HT-29 (cell line): ENCODE measurements around the gene IGIP. TPM values are rescaled to one million over a fixed set of nuclear protein-coding genes. Genes with fewer than 3 reads are reported as not detected.

ENCODE experiments used
- DNase-seq: peaks from one replicate; pipeline ENCODE4 v3.0.0-alpha.2; 2015; ENCODE audit warnings: low spot score
- total RNA-seq: library from RNA; depleted of rRNA; stranded (reverse); fragments of >200 nt; shearing (Covaris generic); gene quantifications from 2 replicates; pipeline ENCODE4 v1.2.3, GENCODE V29; 2014; rRNA removed

IGIP gene
- 1.1 and 1.7 TPM in 2 replicates for total RNA-seq

GRCh38 chr5:140125637-140126036, at the start of gene IGIP:
IGIP (plus strand) TSS chr5:140125937; CDS start chr5:140128477, 2,540 bp downstream.
- no peak for DNase-seq

- DNase-seq = no peak
These were observed 49.6 kb upstream of the IGIP start for GRCh38 chr5:140076142-140076541.

- DNase-seq = no peak
These were observed 48.9 kb upstream of the IGIP start for GRCh38 chr5:140076788-140077187.

- no peak for DNase-seq
These were observed 42.6 kb upstream of the IGIP start for GRCh38 chr5:140083120-140083519.

- no peak for DNase-seq
These were observed 42.1 kb upstream of the IGIP start for GRCh38 chr5:140083650-140084049.

- DNase-seq = no peak
These were observed 41.2 kb upstream of the IGIP start for GRCh38 chr5:140084541-140084940.

- DNase-seq = no peak
These were observed 35.5 kb upstream of the IGIP start for GRCh38 chr5:140090251-140090650.

- no peak for DNase-seq
These were observed 32.6 kb upstream of the IGIP start for GRCh38 chr5:140093179-140093578.

- no peak for DNase-seq
These were observed 31.9 kb upstream of the IGIP start for GRCh38 chr5:140093866-140094265.

GRCh38 chr5:140094889-140095288, 30.8 kb upstream of the IGIP start:
- DNase-seq = no peak

DNA sequence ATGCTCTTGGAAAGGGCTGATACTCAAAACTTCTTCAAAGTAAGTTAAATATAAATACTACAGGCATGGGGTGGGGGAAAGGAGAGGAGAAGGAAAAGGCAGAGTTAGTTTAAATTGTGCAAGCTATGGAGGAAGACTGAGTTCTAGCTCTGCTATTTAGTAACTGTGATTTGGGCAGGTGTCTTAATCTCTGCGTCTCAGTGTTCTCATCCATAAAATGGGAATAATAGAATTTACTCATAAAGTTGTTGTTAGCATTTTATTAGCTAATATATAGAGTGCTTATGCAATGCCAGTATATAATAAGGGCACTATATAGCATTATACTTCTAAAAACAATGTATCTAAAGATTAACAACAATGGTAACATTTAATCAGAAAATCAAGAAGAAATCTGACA, 24.6 kb upstream of the IGIP start:
- DNase-seq = no peak

- no peak for DNase-seq
These were observed 22.6 kb upstream of the IGIP start for GRCh38 chr5:140103154-140103553.

DNA sequence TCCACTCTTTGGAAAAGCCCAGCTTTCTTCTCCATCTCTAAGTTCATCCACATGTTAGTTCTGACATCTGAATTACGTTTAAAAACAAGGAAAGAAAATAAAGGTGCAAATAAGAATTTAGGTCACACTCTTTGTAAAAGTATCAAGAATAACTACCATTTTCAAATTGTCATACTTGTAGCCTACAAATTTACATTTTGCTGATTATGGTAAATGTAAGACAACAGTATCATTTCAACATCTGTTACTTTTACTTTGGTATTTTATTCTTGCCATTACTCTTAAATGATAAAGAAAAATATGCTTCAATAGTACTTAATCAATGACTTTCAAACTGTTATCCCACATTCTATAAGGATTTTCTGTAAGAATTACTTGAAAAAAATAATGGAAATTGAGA, 21.6 kb upstream of the IGIP start:
- DNase-seq = no peak

GRCh38 chr5:140106101-140106500, 19.6 kb upstream of the IGIP start:
- DNase-seq = peak; percentile 22

DNA sequence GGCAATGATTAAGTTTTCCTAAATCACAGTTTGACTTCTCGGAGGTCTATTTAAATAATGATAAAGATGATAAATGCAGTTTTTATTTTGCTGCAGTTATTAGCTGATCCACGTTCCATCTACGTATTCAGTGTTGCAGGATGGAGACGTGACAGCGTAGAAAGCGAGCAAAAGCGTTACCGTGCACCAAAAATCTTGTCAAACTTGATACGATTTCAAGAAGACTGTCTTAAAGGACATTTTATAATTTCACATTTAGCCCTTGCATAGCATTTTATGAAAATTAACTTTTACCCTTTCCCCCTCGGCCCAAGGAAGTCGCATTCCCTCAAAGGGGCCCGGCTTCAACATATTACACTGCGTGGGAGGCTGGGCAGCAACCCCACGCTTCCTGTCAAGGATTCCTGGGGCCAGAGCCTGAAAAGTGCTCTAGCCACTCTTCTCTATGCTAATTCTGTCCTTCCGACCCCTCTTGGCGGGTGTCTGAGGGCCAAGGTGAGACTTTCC, 18.9 kb upstream of the IGIP start:
- DNase-seq = no peak

DNA sequence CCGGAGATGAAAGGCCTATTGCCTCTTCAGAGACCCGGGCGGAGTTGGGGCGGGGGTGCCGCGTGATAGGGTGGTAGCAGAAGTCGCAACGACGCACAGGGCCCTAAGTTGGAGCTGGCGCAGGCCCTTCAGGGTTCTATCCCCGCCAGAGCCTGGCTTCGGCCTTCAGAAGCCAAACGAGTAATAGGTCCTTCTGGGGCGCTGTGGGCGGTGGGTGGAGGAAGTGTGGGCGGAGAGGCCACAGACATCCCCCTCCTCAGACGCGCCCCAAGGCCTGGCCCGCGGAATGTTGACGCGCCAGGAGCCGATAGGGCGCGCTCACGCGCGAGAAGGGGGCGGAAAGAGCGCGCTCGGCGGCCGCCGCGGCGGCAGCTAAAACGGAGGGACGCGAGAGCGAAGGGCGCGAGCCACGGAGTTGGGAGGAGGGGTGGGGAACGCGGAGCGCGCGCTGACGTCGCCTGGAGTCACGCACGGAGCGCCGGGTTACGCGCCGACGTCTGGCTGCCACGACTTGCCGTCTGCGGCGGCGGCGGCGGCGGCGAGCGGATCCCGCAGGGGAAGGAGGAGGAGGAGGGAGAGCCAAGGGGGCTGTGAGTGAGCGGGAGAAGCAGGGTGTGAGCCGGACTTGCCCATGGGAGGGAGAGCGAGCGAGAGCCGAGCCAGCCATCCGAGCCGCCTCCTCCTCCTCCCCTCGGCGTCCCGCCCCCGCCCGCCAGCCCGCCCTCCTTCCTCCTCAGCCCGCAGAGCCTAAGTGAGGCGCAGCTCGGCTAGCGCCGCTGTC, 18.2 kb upstream of the IGIP start:
- peak; percentile 94 for DNase-seq

DNA sequence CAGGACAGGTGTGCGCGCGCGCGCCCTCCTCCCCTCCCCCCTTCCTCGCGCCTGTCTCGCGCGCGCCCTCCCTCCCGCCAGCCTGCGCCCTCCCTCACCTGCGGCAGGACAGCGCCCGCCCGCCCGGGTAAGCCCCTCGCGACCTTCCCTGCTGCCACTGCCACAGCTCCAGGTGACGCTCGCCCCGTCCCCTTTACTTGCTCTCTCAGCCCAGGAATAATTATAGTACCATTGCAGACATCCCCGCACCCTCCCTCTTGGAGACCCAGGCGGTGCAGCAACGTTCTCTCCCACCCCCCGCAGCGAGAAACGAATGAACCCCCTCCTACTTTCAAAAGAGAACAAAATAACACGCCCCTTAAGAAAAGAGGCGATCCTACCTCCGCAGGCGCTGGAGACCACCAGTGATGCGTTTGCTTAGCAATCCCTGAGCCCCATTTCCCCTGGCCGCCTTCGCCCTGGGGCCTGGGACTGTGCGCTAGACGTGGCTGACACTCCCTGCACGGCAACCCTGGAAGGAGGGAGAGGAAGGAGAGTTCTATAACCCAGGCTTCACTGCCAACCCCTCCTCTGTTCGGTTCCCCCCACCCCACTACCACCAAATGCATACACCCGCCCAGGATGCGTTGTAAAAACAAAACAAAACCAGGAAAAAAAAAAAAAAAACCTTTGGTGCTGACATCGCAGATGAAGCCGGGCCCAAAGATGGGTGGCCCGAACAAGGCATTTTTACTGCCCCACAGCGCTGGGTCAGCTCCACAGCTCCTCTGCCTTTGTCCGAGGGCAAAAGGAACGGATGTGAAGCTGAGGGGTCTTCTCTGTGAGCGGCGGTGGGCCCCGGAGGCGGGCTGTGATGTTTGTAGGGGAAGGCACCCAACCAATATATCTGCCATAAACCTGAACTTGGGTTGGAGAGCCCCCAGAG, 17.4 kb upstream of the IGIP start:
- peak; percentile 50 for DNase-seq

- DNase-seq = peak; percentile 27
These were observed 16.5 kb upstream of the IGIP start for GRCh38 chr5:140109018-140109758.

DNA sequence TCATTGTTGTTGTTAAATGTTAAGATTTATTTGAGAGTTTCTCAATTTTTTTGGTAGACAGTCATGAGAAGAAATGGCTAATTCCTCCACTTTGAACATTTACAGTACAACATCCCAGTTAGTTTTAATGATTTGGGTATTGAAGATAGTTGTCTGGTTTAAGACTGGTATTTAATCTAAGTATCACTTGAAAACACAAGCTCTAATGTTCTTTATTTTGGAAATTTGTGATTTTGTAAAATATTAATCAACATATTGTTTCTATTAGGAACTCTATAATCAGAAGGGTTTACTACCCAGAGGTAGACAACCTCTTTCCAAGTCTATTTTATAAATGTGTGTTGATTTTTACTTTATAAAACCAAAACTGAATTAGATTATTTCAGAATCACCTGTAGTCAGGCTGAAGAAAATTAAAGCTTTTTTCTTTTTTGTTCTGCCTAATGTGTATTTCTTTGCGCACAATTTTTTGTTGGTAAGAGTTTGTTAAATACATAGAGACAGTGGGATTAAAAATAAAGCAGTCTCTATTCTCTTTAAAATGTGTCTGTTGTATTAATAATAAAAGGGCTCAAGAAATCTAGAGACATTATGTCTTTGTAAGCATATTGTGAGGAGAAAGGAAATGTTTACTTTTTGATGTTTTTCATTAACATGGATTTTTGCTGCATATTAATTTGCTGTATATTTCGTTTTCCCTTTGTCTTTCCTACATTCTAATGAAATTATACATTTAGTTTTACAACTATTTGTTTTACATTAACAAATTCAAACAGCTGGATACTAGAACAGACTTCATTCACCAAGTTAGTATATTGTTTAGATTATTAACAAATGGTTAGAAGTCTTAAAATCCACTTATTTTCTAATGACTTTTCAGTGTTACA, 15.7 kb upstream of the IGIP start:
- DNase-seq = no peak

DNA sequence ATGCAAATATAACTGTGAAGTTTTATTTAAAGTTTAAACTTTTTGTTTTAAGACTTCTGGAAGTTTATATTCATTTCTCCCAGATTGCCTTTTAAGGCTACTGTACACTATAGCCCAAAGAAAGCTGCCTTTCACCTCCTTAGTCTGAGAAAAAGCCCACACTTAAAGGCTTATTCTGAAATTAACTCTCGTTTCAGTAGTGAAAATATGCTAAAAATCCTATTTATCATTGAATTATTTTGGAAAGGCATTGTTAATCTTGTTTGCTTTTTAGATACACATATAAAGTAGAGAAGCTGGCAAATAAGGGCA, 15.1 kb upstream of the IGIP start:
- no peak for DNase-seq
